OCI-LY3 (cell line): ENCODE results near the gene C2CD4D.

ENCODE experiments used
- H2AFZ ChIP-seq: fragments of 200-600, 300-600 bp; shearing (Covaris generic); 2 replicates; pipeline ENCODE4 v1.6.0; 2014; ENCODE audit warnings: antibody characterized with exemption, low read depth, low read length
- H3K27ac ChIP-seq: fragments of 200-600, 300-600 bp; sonication (generic); 2 replicates; pipeline ENCODE4 v1.5.1; 2014; ENCODE audit warnings: mild to moderate bottlenecking, low read length, moderate library complexity, mixed read lengths
- H3K27me3 ChIP-seq: fragments of 200-600, 300-600 bp; sonication (generic); 2 replicates; pipeline ENCODE4 v1.6.1; 2014; ENCODE audit warnings: low read depth, low read length, mixed read lengths
- H3K36me3 ChIP-seq: fragments of 200-600, 300-600 bp; sonication (generic); replicated peaks from 2 replicates; pipeline ENCODE3; 2014; ENCODE audit warnings: low read depth, low read length, mixed read lengths
- H3K4me1 ChIP-seq: fragments of 300-600, 200-600 bp; sonication (generic); 2 replicates; pipeline ENCODE4 v1.6.1; 2014; ENCODE audit warnings: low read length, mixed read lengths
- H3K4me2 ChIP-seq: fragments of 200-600, 300-600 bp; sonication (generic); 2 replicates; pipeline ENCODE4 v1.6.1; 2014; ENCODE audit warnings: low read length, mixed read lengths
- H3K4me3 ChIP-seq: fragments of 300-600, 200-600 bp; sonication (generic); 2 replicates; pipeline ENCODE4 v1.5.1; 2014; ENCODE audit warnings: antibody characterized with exemption, mild to moderate bottlenecking, low read length, moderate library complexity
- H3K79me2 ChIP-seq: fragments of 300-600, 200-600 bp; shearing (Covaris generic); 2 replicates; pipeline ENCODE4 v1.6.1; 2014; ENCODE audit warnings: mild to moderate bottlenecking, low read length, mixed read lengths
- H3K9ac ChIP-seq: fragments of 300-600, 200-600 bp; shearing (Covaris generic); 2 replicates; pipeline ENCODE4 v1.6.0; 2014; ENCODE audit warnings: mild to moderate bottlenecking, low read length, moderate library complexity
- H3K9me3 ChIP-seq: fragments of 200-600, 300-600 bp; shearing (Covaris generic); 2 replicates; pipeline ENCODE4 v1.6.1; 2014; ENCODE audit warnings: low read length, mixed read lengths; ENCODE audit not compliant: insufficient read depth
- H4K20me1 ChIP-seq: fragments of 200-600, 300-600 bp; sonication (generic); 2 replicates; pipeline ENCODE4 v1.6.1; 2016; ENCODE audit warnings: low read length, mixed read lengths; ENCODE audit not compliant: insufficient read depth
- CTCF ChIP-seq: fragments of 200-600, 300-600 bp; sonication (generic); IDR thresholded peaks from 2 replicates; pipeline ENCODE4 v1.5.1; 2014; ENCODE audit warnings: antibody characterized with exemption, low read length, low read depth
- EZH2phosphoT487 ChIP-seq: fragments of 200-600 bp; shearing (Covaris generic); IDR thresholded peaks from 2 replicates; pipeline ENCODE4 v1.6.1; 2018; ENCODE audit warnings: antibody characterized with exemption, mixed run types, low read depth

C2CD4D gene

GRCh38 chr1:151819227-151819835, 20.3 kb downstream of the C2CD4D start:
- no peak overlapping the region for H3K4me2 ChIP-seq
- H3K4me3 ChIP-seq, result no peak overlapping the region
- no peak overlapping the region for H3K9ac ChIP-seq
- H2AFZ ChIP-seq, result no peak overlapping the region
- H3K27me3 ChIP-seq, result no peaks in the 10 kb centered on the region
- no peak overlapping the region for H3K27ac ChIP-seq
- no peak for TF ChIP-seq EZH2phosphoT487
- TF ChIP-seq CTCF, result no peak
- no peaks in the 10 kb centered on the region for H3K9me3 ChIP-seq
- H3K79me2 ChIP-seq, result no peaks in the 10 kb centered on the region
- H3K4me1 ChIP-seq, result peaks cover 46% of the 10 kb centered on the region
- no peaks in the 10 kb centered on the region for H3K36me3 ChIP-seq
- H4K20me1 ChIP-seq, result no peaks in the 10 kb centered on the region

GRCh38 chr1:151817353-151817730, 22.3 kb downstream of the C2CD4D start:
- H4K20me1 ChIP-seq, result no peaks in the 10 kb centered on the region
- H3K27me3 ChIP-seq, result no peaks in the 10 kb centered on the region
- peaks cover 39% of the 10 kb centered on the region for H3K4me1 ChIP-seq
- no peaks in the 10 kb centered on the region for H3K9me3 ChIP-seq
- peak overlapping the region; percentile 60 for H3K4me2 ChIP-seq
- peak overlapping the region; percentile 22; the same call in 1 of the 2 replicates for H3K4me3 ChIP-seq
- H3K27ac ChIP-seq, result no peak overlapping the region
- no peak for TF ChIP-seq EZH2phosphoT487
- TF ChIP-seq CTCF, result no peak
- no peaks in the 10 kb centered on the region for H3K36me3 ChIP-seq
- H3K9ac ChIP-seq, result peak overlapping the region; percentile 4; the same call in 1 of the 2 replicates
- peak overlapping the region; percentile 57; the same call in 1 of the 2 replicates for H2AFZ ChIP-seq
- no peaks in the 10 kb centered on the region for H3K79me2 ChIP-seq

- H4K20me1 ChIP-seq, result no peaks in the 10 kb centered on the region
- H3K4me1 ChIP-seq, result peaks cover 33% of the 10 kb centered on the region
- H3K9me3 ChIP-seq, result no peaks in the 10 kb centered on the region
- no peak for TF ChIP-seq CTCF
- no peak for TF ChIP-seq EZH2phosphoT487
- H3K9ac ChIP-seq, result no peak overlapping the region
- H2AFZ ChIP-seq, result peak overlapping the region; percentile 57; the same call in 1 of the 2 replicates
- H3K79me2 ChIP-seq, result no peaks in the 10 kb centered on the region
- H3K4me3 ChIP-seq, result no peak overlapping the region
- peak overlapping the region; percentile 60 for H3K4me2 ChIP-seq
- no peaks in the 10 kb centered on the region for H3K36me3 ChIP-seq
- no peaks in the 10 kb centered on the region for H3K27me3 ChIP-seq
- H3K27ac ChIP-seq, result no peak overlapping the region
Observed at GRCh38 chr1:151816548-151817352, 22.9 kb downstream of the C2CD4D start.

- Histone ChIP-seq H3K9me3 (no peaks in the 10 kb centered on the region), H3K79me2 (no peaks in the 10 kb centered on the region), H3K27ac (no peak overlapping the region), H2AFZ (no peak overlapping the region), H4K20me1 (no peaks in the 10 kb centered on the region), H3K36me3 (no peaks in the 10 kb centered on the region), H3K4me1 (peaks cover 24% of the 10 kb centered on the region), H3K4me2 (no peak overlapping the region), H3K27me3 (no peaks in the 10 kb centered on the region), H3K9ac (no peak overlapping the region), H3K4me3 (no peak overlapping the region)
- TF ChIP-seq EZH2phosphoT487, result no peak
Observed at GRCh38 chr1:151815716-151816327, 23.8 kb downstream of the C2CD4D start.
